ENCODE data around the gene ESRP2.

GRCh38 chr16:68216240-68216639 is 19.7 kb downstream of the ESRP2 start:
- TF ChIP-seq, protein P1, sequence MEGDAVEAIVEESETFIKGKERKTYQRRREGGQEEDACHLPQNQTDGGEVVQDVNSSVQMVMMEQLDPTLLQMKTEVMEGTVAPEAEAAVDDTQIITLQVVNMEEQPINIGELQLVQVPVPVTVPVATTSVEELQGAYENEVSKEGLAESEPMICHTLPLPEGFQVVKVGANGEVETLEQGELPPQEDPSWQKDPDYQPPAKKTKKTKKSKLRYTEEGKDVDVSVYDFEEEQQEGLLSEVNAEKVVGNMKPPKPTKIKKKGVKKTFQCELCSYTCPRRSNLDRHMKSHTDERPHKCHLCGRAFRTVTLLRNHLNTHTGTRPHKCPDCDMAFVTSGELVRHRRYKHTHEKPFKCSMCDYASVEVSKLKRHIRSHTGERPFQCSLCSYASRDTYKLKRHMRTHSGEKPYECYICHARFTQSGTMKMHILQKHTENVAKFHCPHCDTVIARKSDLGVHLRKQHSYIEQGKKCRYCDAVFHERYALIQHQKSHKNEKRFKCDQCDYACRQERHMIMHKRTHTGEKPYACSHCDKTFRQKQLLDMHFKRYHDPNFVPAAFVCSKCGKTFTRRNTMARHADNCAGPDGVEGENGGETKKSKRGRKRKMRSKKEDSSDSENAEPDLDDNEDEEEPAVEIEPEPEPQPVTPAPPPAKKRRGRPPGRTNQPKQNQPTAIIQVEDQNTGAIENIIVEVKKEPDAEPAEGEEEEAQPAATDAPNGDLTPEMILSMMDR (IDR thresholded peaks at IDR 0.05) = no peak
- TF ChIP-seq POLR2A (IDR thresholded peaks at IDR 0.05) = no peak
